IgD-negative memory B cell (primary cell): ENCODE results near the gene C11orf52. TPM values are rescaled to one million over a fixed set of nuclear protein-coding genes. Genes with fewer than 3 reads are reported as not detected.
"Not testable (repeated sequence)": the region's sequence is repeated elsewhere in the genome, so short reads cannot be mapped to it uniquely, and the experiment has no call there.

Experiments used
- H3K27ac Mint-ChIP-seq, 3 donors: one replicate each; pipeline ENCODE4 v1.8.0; 2020 to 2022; ENCODE audit warnings: mild to moderate bottlenecking in 3 of 3, mixed read lengths in 3 of 3, moderate library complexity in 1 of 3
- H3K27me3 Mint-ChIP-seq: one replicate; pipeline ENCODE4 v1.8.0; 2021; ENCODE audit warnings: mixed read lengths
- H3K36me3 Mint-ChIP-seq: one replicate; pipeline ENCODE4 v1.8.0; 2020; ENCODE audit warnings: mild to moderate bottlenecking, mixed read lengths
- H3K4me1 Mint-ChIP-seq, 3 donors: one replicate each; pipeline ENCODE4 v1.8.0; 2020 to 2022; ENCODE audit warnings: mixed read lengths in 3 of 3, mild to moderate bottlenecking in 1 of 3
- H3K4me3 Mint-ChIP-seq, 4 donors: one replicate each; pipeline ENCODE4 v1.8.0; 2020 to 2022; ENCODE audit warnings: mild to moderate bottlenecking in 4 of 4, mixed read lengths in 4 of 4, moderate library complexity in 3 of 4
- H3K9me3 Mint-ChIP-seq, 3 donors: one replicate each; pipeline ENCODE4 v1.8.0; 2020 to 2021; ENCODE audit warnings: mixed read lengths in 3 of 3, mild to moderate bottlenecking in 1 of 3
- polyA plus RNA-seq: library from polyadenylated mRNA; unstranded; fragments of 300-500 nt; fragmentation: Illumina TruSeq; gene quantifications from one replicate; pipeline ENCODE4 v1.2.3, GENCODE V29; 2021

Gene C11orf52
- polyA plus RNA-seq, 1 donor from 2014 or later, result not detected

DNA sequence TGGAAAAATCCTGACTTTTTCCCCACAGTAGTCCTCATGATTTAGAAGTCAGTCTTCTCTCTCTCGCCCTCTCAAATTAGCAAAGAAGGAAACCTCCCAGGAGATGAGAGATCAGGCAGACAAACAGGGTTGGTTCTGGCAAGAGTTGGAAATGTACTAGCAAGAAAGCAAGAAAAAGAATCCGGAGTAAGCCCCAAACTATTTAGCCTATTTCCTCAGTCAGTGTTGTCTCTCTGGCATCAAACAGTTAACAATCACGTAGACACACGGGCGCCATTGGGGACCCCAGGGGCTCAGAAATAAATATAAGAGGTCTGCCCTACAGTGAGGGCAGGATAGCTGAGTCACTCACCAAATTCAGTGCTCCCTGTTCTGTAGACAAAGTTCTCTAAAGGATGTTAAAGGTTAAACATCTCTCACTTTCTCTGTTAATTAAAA, 4.7 kb downstream of the C11orf52 start:
- H3K27me3 Mint-ChIP-seq, result no peaks in the 10 kb centered on the region
- H3K4me1 Mint-ChIP-seq, result peaks cover 8 to 10% (median 9%) of the 10 kb centered on the region in 3 donors
- H3K36me3 Mint-ChIP-seq, result no peaks in the 10 kb centered on the region
- H3K27ac Mint-ChIP-seq, result peak overlapping the region in 1 of 3 donors; percentile 28
- H3K4me3 Mint-ChIP-seq, result no peak overlapping the region
- peaks cover 0 to 2% (median under 1%) of the 10 kb centered on the region in 3 donors for H3K9me3 Mint-ChIP-seq

DNA sequence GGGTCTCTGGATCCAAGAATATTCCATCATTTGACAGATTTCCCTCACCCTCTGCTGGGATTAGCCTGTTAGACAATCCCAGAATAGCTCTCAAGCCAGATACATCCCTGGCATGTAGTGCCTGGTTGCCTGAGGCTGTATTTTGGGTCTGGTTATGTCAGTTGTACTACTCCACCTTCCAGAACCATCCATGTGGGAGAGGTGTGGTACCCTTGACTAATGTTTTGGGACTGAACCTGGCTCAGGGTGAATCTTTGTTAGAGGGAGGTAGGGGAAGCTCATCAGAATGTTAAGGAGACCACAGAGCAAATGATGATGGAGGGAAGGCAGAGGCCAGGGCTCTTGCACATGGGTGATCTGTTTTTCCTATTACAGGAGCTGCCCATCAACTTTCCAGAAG, 5.2 kb downstream of the C11orf52 start:
- peak overlapping the region in 1 of 4 donors; percentile 45 for H3K4me3 Mint-ChIP-seq
- H3K27ac Mint-ChIP-seq, result peak overlapping the region in 1 of 3 donors; percentile 28
- no peaks in the 10 kb centered on the region for H3K27me3 Mint-ChIP-seq
- no peaks in the 10 kb centered on the region for H3K36me3 Mint-ChIP-seq
- H3K4me1 Mint-ChIP-seq, result peaks cover 8 to 10% (median 9%) of the 10 kb centered on the region in 3 donors
- peaks cover 0 to 2% (median 0%) of the 10 kb centered on the region in 3 donors for H3K9me3 Mint-ChIP-seq

DNA sequence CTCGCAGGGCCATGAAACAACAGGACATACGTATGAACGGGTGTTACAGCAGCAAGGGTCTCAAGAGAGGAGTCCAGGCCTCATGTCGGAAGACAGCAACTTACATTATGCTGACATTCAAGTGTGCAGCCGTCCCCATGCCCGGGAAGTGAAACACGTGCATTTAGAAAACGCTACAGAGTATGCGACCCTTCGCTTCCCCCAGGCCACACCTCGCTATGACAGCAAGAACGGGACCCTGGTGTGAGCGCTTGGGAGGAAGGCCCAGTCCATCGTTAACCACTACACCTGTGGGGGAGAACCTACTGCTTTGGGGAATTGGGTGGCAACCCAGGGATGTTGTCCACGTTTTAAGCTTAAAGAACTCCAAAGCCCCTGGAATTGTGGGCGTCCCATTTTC, 7.2 kb downstream of the C11orf52 start:
- Mint-ChIP-seq H3K27me3 (no peaks in the 10 kb centered on the region), H3K4me1 (peaks cover 8 to 10% (median 9%) of the 10 kb centered on the region in 3 donors), H3K27ac (peak overlapping the region in 2 of 3 donors; percentile 39 to 87), H3K4me3 (peak overlapping the region; percentile 36 to 91 (median 82)), H3K9me3 (peaks cover 0 to 2% (median 0%) of the 10 kb centered on the region in 3 donors), H3K36me3 (no peaks in the 10 kb centered on the region)

DNA sequence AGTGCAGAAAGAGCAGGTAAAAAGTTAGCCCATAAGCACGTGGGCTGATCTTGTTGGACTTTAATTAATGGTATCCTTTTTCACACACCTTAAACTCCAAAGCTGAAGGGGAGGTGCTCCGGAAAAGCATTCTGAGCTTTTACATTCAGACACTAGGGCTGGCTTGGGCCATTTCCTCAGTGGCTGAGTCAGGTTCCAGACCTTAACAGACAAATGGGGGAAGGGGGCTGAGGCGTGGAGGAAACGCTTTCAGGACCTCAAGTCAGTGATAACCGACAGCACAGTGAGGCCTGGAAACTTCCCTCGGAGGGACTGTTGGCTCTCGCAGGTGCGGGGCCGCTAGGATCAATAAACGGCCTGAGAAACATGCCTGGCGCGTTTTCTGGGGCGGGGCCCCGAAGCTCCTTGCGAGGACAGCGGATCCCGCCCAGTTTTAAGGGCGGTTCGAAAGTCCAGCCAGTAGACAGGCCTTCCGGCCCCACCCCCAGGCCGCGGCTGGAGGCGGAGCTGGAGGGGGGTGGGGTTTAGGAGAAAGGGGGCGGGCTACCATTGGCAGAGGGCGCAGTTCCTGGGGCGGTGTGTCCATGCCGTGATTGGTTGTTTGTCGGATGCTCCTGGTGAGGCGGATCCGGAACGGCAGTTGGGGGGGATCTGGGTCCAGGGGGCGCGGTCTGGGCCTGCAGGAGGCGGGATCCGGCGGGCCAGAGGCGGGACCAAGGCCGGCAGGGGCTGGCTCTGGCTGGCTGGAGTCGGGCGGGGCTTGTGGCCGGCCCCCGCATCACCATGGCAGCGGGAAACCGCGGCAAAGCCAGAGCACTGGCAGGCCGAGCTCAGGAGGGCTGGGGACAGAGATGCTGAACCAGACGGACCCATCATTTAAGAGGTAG, 8.0 kb downstream of the C11orf52 start:
- H3K36me3 Mint-ChIP-seq, result no peaks in the 10 kb centered on the region
- H3K4me1 Mint-ChIP-seq, result peaks cover 8 to 10% (median 9%) of the 10 kb centered on the region in 3 donors

DNA sequence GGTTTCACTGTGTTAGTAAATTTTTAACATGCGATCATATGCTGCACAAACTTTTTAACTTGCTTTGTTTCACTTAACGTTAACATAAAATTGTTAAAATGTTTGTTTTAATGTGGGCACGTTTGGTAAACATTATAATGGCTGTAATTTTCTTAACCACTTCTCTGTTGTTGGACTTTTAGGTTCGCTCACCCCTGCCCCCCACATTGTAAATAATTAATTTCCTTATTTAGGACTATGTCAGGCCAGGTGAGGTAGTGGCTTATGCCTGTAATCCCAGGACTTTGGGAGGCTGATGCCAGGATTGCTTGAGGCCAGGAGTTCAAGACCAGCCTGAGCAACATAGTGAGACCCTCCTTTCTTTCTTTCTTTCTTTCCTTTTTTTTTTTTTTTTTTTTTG, 11.8 kb downstream of the C11orf52 start:
- Mint-ChIP-seq H3K36me3 (peaks cover 3% of the 10 kb centered on the region), H3K27ac (peak overlapping the region in 1 of 3 donors; percentile 13), H3K9me3 (peaks cover 0 to 2% (median 0%) of the 10 kb centered on the region in 3 donors), H3K27me3 (peaks cover 3% of the 10 kb centered on the region), H3K4me1 (peaks cover 8 to 13% (median 11%) of the 10 kb centered on the region in 3 donors), H3K4me3 (no peak overlapping the region)

More for the DNA sequence above, 8.0 kb downstream of the C11orf52 start:
- Mint-ChIP-seq H3K27me3 (no peaks in the 10 kb centered on the region), H3K4me3 (peak overlapping the region; percentile 85 to 93 (median 91)), H3K27ac (peak overlapping the region; percentile 86 to 93 (median 87)), H3K9me3 (peaks cover 0 to 2% (median 0%) of the 10 kb centered on the region in 3 donors)

DNA sequence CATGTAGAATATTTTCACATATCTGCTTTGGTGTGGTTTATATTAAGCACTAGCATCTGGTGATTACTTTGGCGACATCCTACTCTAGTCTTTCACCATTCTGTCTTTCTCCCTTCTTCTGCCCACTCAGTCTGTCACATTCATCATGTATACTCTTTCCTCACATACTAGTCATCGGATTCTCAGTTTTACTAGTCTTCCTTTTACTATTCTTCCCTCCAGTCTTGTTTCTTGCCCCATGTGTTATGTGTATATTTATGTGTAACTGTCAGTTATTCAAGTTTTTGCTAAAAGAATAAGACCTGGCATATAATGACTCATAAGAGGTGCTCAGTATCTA, 13.9 kb downstream of the C11orf52 start:
- Mint-ChIP-seq H3K9me3 (no peaks in the 10 kb centered on the region), H3K27ac (peak overlapping the region in 1 of 3 donors; percentile 16), H3K4me1 (peaks cover 5 to 12% (median 9%) of the 10 kb centered on the region in 3 donors), H3K36me3 (peaks cover 3% of the 10 kb centered on the region), H3K4me3 (peak overlapping the region in 1 of 4 donors; percentile 24), H3K27me3 (peaks cover 6% of the 10 kb centered on the region)

DNA sequence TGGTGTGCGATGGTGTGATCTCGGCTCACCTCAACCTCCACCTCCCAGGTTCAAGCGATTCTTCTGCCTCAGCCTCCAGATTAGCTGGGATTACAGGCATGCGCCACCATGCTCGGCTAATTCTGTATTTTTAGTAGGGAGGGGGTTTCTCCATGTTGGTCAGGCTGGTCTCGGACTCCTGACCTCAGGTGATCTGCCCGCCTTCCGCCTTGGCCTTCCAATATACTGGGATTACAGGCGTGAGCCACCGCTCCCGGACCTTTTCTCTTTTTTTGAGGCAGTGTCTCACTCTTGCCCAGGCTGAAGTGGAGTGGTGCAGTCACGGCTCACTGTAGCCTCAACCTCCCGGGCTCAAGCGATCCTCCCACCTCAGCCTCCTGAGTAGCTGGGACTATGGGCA, 14.5 kb downstream of the C11orf52 start:
- H3K27ac Mint-ChIP-seq, H3K9me3 Mint-ChIP-seq, H3K27me3 Mint-ChIP-seq, H3K4me3 Mint-ChIP-seq, H3K36me3 Mint-ChIP-seq: not testable (repeated sequence)
- H3K4me1 Mint-ChIP-seq, result peaks cover 6 to 15% (median 13%) of the 10 kb centered on the region in 3 donors

DNA sequence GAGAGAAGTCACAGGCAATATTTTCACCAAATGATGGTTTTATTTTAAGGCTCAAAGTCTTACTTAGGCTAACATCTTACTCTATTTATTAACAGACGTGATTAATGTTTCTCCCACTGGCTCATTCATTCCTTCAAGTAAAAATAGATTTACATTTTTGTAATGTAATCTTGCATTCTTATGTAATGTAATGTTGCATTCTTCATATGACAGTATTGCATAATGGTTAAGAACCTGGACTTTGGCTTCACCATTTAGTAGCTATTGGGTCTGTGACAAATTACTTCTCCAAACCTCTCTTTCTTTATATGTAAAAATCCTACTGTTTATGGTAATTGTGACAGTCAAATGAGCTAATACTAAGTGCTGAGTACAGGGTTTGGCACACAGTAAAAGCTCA, 15.2 kb downstream of the C11orf52 start:
- peaks cover 11 to 22% (median 20%) of the 10 kb centered on the region in 3 donors for H3K4me1 Mint-ChIP-seq
- H3K27ac Mint-ChIP-seq, result no peak overlapping the region
- H3K36me3 Mint-ChIP-seq, result peaks cover 3% of the 10 kb centered on the region
- H3K9me3 Mint-ChIP-seq, result no peaks in the 10 kb centered on the region
- H3K27me3 Mint-ChIP-seq, result peaks cover 6% of the 10 kb centered on the region
- H3K4me3 Mint-ChIP-seq, result no peak overlapping the region

DNA sequence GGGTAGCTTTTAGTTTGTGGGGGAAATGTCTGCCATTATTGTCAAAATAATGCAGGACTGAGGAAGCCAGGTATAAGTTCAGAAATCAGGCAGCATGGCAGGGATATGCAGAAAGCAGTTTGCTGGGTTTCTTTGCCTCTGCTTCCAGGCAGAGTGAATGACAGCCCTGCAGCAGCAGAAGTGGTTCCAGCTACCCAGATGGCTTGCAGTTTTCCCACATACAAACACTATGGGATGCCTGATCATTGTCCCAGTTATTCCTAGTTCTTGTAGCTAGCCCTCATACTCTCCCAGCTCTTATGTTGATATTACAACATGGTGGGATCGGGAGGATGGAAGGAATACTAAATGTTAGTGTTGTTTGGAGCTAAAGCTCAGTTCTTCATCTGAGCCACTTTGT, 15.6 kb downstream of the C11orf52 start:
- Mint-ChIP-seq H3K4me3 (no peak overlapping the region), H3K4me1 (peaks cover 14 to 24% (median 24%) of the 10 kb centered on the region in 3 donors), H3K9me3 (no peaks in the 10 kb centered on the region), H3K36me3 (peaks cover 3% of the 10 kb centered on the region), H3K27ac (no peak overlapping the region), H3K27me3 (peaks cover 6% of the 10 kb centered on the region)

DNA sequence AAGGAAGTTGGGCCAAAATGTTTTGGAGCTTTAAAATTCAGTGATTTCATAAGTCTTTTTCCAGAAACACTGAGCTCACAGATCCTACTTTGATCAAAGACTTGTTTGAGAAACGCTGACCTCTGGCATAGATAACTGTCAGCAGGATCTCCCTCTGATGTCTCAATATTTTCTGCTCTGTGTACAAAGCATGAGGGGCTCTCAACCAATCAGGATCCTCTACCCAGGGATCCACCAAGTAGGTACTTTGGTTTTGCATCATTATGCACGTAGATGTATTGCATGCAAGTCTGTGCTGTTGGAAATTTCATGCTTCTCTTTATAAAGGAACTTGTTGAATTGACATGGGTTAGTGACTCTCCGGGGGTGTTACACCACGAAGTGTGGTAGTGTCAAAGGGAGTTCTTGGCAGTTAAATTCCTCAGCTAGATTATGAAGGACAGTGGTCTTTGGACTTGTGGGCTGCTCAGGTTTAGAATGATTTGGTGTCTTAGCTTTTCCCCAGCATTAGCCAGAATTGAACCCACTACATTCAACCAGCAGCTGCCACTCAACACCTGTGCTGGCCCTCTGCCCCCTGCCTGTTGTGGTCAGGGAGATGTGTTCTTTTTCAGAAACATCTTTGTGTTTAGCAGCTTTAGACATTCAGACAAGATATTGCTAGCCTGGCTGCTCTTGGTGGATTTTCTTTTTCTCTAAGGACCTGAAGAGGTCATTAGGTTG, 16.8 kb downstream of the C11orf52 start:
- Mint-ChIP-seq H3K36me3 (peaks cover 3% of the 10 kb centered on the region), H3K4me1 (peaks cover 14 to 26% (median 25%) of the 10 kb centered on the region in 3 donors), H3K27me3 (peaks cover 8% of the 10 kb centered on the region), H3K27ac (no peak overlapping the region), H3K9me3 (no peaks in the 10 kb centered on the region), H3K4me3 (peak overlapping the region in 2 of 4 donors; percentile 55 to 74)

DNA sequence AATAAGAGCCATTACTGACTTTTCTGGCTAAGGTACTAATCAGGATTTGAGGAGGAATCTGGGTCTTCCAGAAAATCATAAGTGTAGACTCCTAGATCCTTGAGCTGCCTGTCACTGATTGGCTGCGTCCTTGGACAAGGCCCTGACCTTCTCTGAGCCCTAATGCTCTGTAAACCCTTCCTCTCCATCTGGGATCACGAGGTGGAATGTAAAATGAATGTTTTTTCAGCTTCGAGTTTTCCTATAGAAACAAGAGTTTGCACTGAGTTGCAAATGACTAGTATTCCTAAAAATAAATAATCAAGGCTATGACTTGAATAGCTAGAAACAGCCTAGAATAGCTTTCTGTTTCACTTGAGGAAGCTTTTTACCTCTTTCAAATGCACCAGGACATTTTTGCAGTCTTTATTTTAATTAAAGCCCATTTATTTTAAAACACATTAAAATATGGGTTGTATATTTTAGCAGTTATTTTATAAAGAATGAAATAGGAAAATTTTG, 17.4 kb downstream of the C11orf52 start:
- peaks cover 14 to 26% (median 25%) of the 10 kb centered on the region in 3 donors for H3K4me1 Mint-ChIP-seq
- peaks cover 8% of the 10 kb centered on the region for H3K27me3 Mint-ChIP-seq
- H3K4me3 Mint-ChIP-seq, result peak overlapping the region; percentile 67 to 96 (median 79)
- H3K9me3 Mint-ChIP-seq, result no peaks in the 10 kb centered on the region
- peak overlapping the region in 1 of 3 donors; percentile 71 for H3K27ac Mint-ChIP-seq
- peaks cover 3% of the 10 kb centered on the region for H3K36me3 Mint-ChIP-seq

DNA sequence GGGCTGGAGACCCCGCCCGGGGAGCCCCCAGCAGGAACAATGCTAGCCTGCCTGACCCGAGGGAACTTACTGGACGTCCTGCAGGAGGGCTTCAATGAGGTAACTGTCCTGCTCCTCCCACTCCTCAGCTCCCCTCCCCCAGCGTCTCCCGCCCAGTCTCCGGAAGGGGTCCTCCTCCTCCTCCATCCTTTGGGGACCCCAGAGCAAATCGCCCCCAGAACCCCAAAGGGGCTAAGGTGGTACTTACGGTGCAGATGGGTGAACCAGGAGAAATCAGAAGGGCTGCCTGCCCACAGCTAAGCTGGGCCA, 18.7 kb downstream of the C11orf52 start:
- no peak overlapping the region for H3K27ac Mint-ChIP-seq
- H3K4me3 Mint-ChIP-seq, result peak overlapping the region; percentile 74 to 96 (median 88)
- H3K9me3 Mint-ChIP-seq, result no peaks in the 10 kb centered on the region
- H3K27me3 Mint-ChIP-seq, result peaks cover 8% of the 10 kb centered on the region
- peaks cover 3% of the 10 kb centered on the region for H3K36me3 Mint-ChIP-seq
- H3K4me1 Mint-ChIP-seq, result peaks cover 14 to 26% (median 25%) of the 10 kb centered on the region in 3 donors

DNA sequence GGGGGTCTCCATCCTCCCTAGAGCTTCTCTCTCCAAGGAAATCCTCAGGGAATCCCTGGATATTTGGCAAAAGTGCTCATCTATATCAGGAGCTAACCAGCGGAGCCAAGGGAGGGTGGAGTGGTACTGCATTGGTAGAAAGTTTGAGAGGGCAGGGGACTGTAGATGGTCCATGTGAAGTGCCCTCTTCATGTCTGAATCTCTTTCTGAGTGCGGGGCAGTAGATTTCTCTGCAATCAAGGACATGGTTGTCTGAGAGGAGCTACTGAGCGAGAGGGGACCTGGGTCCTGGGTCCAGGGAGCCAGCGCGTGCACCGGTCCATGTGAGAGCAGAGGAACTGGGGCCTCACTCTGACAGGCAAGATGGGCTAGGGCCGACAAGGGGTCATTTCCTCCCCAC, 19.1 kb downstream of the C11orf52 start:
- Mint-ChIP-seq H3K9me3 (no peaks in the 10 kb centered on the region), H3K27ac (peak overlapping the region in 1 of 3 donors; percentile 71), H3K36me3 (peaks cover 3% of the 10 kb centered on the region), H3K4me1 (peaks cover 12 to 26% (median 23%) of the 10 kb centered on the region in 3 donors), H3K27me3 (peaks cover 4% of the 10 kb centered on the region), H3K4me3 (peak overlapping the region; percentile 74 to 96 (median 88))

DNA sequence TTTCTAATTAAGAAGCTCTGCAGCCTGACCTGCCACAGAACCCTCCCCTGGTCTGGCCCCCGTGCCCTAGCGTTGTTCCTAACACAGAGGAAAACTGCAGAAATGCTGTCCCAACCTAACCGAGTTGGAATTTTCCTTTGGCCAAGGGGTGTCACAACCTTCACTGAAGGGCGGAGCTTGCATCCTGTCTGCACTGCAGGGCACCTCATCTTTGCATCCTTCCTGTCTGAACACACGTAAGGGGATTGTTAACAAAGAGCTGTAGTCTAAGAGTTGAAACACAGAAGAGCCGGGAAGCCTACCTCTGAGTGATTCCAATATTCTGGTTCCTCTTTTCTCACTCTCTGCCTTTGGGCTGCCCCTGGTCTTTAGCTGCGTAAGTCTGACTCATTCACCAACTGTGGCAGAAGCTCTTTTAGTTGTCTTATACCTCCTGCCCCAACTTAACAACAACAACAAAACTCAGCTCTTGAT, 20.0 kb downstream of the C11orf52 start:
- Mint-ChIP-seq H3K36me3 (peaks cover 3% of the 10 kb centered on the region), H3K4me3 (peak overlapping the region; percentile 23 to 96 (median 79)), H3K4me1 (peaks cover 12 to 26% (median 23%) of the 10 kb centered on the region in 3 donors), H3K27ac (peak overlapping the region in 1 of 3 donors; percentile 61), H3K27me3 (peaks cover 4% of the 10 kb centered on the region), H3K9me3 (no peaks in the 10 kb centered on the region)
